Measurements from ENCODE around the gene B3GAT1. TPM values are rescaled to one million over a fixed set of nuclear protein-coding genes. Genes with fewer than 3 reads are reported as not detected.
A peak's percentile ranks its signal among the peaks of the same experiment; 100 is the strongest.

B3GAT1 gene
- total RNA-seq, 1 experiment from 2014 or later = not detected

DNA sequence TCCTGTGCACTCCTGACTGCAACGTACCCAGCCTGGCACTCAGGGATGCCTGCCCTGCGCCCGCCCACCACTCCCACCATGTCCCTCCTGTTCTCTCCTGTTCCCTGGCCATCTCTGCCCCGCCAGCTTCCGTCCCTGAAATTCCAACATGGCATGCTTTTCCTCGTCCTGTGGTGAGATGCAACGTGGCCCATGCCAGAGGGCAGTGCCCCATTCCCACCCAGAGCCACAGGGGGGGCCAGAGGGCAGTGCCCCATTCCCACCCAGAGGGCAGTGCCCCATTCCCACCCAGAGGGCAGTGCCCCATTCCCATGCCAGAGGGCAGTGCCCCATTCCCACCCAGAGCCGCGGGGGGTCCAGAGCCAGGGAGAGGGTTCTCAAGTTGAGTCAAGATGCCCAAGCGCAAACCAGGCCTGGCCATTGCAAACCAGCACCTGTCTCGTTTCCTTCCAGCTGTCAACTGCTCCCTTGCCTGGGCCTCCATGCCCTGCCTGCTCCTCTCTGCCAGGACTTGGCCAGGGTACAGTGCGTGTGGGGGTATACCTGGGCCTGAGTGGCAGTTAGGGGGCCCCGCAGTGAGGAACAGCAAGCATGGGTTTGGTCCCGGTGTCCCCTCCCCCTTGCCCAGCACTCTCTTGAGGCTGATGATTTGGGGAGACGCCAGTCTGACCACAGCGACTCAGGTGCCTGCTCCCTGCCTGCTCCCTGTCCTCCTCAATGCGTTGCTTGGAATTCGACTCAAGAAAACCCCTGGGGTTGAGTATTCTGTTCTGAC lies 14.6 kb downstream of the B3GAT1 start:
- in situ Hi-C loops (cut with HindIII; ENCODE audit: low sequenced_read_pairs) = no loop called here
- DNase-seq (ENCODE audit: low spot score) = no peak

GRCh38 chr11:134395002-134395401 lies 17.0 kb downstream of the B3GAT1 start:
- DNase-seq (ENCODE audit: low spot score) = no peak
- in situ Hi-C loops (cut with HindIII; ENCODE audit: low sequenced_read_pairs) = no loop called here

DNA sequence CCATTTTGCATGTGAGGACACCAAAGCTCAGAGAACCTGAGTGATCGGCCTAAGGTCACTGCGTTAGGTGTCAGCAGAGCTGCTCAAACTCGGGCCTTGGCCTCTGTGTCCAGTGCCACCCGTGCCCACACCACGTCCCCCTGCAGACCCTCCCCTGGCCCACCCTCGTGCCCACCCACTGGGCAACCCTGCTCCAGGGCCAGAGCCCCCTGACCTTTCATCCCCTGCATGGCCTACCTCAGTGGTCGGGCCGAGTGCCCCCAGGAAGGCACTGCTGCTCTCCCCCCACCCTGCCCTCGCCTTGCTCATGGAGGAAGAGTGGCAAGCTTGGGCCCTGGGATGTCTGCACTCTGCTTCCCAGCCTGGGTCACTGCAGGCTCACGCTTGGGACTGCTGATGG lies 17.7 kb downstream of the B3GAT1 start:
- in situ Hi-C loops (cut with HindIII; ENCODE audit: low sequenced_read_pairs) = no loop called here
- DNase-seq (ENCODE audit: low spot score) = no peak

- in situ Hi-C loops (cut with HindIII; ENCODE audit: low sequenced_read_pairs) = no loop called here
- DNase-seq (ENCODE audit: low spot score) = peak; percentile 13
These were observed 18.4 kb downstream of the B3GAT1 start for GRCh38 chr11:134393638-134394037.

- in situ Hi-C loops (cut with HindIII; ENCODE audit: low sequenced_read_pairs) = no loop called here
- DNase-seq (ENCODE audit: low spot score) = no peak
These were observed 19.0 kb downstream of the B3GAT1 start for GRCh38 chr11:134392953-134393615.

- DNase-seq (ENCODE audit: low spot score) = no peak
- in situ Hi-C loops (cut with HindIII; ENCODE audit: low sequenced_read_pairs) = no loop called here
These were observed 20.4 kb downstream of the B3GAT1 start for GRCh38 chr11:134391656-134392055.

- DNase-seq (ENCODE audit: low spot score) = no peak
- in situ Hi-C loops (cut with HindIII; ENCODE audit: low sequenced_read_pairs) = no loop called here
These were observed 21.1 kb downstream of the B3GAT1 start for GRCh38 chr11:134390706-134391569.

GRCh38 chr11:134389464-134390180 lies 22.4 kb downstream of the B3GAT1 start:
- DNase-seq (ENCODE audit: low spot score) = no peak
- in situ Hi-C loops (cut with HindIII; ENCODE audit: low sequenced_read_pairs) = no loop called here

GRCh38 chr11:134388590-134388989 lies 23.5 kb downstream of the B3GAT1 start:
- DNase-seq (ENCODE audit: low spot score) = no peak
- in situ Hi-C loops (cut with HindIII; ENCODE audit: low sequenced_read_pairs) = no loop called here

DNA sequence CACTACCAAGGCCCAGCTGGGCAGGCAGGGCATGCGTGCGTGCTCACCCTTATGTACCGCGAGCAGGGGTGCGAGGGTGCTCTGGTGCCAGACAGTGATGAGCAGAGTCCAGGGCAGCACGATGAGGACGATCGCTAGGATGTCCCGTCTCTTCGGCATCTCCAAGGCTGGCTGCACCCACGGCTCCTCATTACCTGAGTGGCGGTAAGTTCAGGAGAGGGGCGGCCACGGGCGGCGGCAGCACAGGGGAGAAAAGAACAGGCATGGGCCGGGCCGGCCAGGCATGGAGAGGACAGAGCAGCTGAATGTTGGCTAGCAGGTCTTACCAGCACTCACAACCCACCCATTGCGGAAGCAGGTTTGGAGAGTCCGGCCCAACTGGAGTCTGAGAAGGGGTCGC lies 24.5 kb downstream of the B3GAT1 start:
- in situ Hi-C loops (cut with HindIII; ENCODE audit: low sequenced_read_pairs) = no loop called here
- DNase-seq (ENCODE audit: low spot score) = no peak

DNA sequence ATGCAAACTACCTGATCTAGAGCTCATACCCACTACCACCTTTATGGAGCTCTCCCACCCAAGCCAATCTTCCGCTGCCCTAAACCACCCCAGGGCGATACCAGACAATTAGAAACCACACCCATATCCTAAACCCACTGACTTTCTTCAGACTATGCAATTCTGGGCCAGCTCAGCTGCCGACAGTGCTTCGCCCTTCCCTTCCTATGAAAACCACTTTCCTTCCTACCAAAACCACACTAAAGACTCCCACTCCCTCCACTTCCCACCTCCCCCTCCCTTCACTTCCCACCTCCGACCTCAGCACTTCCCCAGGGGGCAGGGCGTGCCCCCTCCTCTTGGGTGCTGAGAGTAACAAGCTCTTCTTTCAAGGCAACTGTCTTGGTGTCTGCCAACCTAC lies 25.1 kb downstream of the B3GAT1 start:
- in situ Hi-C loops (cut with HindIII; ENCODE audit: low sequenced_read_pairs) = no loop called here

DNA sequence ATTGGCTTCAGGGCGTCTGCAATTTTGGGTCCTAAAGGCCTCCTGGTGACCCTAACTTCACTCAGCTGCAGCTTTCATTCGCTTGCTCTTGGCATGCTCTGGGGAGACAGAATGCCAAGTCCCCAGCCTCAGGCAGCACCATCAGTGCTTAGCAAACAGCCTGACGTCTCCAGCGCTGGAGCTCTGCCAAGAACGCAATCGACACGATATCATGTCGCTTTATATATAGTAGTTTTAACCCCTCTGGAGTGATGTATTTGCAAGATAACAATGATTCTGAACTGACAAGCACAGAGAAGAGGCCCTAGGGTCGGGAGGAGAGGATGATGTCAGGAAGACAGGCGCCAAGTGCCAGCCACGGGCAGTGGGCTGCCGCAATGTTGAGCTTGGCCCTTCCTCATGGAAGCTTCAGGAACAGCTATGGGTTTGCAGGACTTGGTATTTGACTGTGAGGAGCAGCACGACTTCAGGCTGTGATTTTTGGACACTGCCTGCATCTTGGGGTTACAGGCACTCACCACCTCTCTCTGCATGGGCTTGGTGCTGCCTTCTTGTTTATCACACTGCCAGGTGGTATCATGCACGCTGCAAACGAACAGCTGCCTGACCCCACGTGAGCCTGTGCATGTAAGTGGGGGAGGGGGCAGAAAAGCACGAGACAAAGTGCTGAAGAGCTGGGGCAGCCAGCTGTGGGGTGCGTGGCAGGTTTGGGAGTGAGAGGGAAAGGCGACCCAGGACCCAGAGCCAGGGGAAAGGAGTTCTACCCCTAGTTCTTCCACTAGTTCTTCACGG lies 26.1 kb downstream of the B3GAT1 start:
- DNase-seq (ENCODE audit: low spot score) = no peak
- in situ Hi-C loops (cut with HindIII; ENCODE audit: low sequenced_read_pairs) = no loop called here

More for the DNA sequence above, 25.1 kb downstream of the B3GAT1 start:
- no peak for DNase-seq (ENCODE audit: low spot score)

DNA sequence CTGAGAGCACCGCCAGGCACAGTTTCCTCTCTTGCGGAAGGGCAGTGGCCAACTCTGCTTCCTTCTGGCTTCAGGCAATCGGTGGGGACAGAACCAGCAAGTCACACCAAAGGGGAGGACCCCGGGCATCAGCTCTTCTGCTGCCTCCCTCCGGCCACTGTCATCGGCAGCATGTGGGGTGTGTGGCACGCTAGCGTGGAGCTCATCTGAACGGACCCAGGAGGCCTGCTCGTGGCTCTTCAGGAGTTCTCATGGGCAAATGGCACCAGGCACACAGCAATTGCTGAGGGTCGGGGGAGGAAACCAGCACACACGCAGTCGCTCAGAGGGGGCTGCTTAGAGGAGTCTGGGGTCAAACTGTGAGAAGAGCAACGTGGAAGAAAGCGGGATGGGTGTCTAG lies 26.9 kb downstream of the B3GAT1 start:
- no peak for DNase-seq (ENCODE audit: low spot score)
- in situ Hi-C loops (cut with HindIII; ENCODE audit: low sequenced_read_pairs) = no loop called here

DNA sequence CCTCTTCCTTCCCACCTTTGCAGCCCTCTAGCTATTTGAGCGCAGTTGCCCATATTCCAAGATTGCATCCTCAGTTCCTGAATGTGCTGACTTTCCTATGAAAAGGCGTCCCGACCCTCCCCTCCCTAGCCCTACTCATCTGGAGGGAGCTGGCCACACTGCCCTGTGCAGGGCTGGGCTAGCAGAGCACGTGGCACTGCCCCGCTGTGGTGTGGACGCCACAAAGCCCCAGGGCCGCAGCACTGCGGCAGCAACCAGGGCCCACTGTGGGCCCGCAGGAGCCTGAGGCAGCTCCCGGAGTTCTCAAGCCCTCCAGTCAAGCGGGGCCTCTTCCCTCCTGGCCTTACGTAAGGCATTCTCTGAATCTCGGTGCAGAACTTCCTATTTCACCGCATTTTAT lies 27.6 kb downstream of the B3GAT1 start:
- no peak for DNase-seq (ENCODE audit: low spot score)
- in situ Hi-C loops (cut with HindIII; ENCODE audit: low sequenced_read_pairs) = no loop called here

- in situ Hi-C loops (cut with HindIII; ENCODE audit: low sequenced_read_pairs) = no loop called here
- no peak for DNase-seq (ENCODE audit: low spot score)
These were observed 28.3 kb downstream of the B3GAT1 start for GRCh38 chr11:134383576-134384221.

DNA sequence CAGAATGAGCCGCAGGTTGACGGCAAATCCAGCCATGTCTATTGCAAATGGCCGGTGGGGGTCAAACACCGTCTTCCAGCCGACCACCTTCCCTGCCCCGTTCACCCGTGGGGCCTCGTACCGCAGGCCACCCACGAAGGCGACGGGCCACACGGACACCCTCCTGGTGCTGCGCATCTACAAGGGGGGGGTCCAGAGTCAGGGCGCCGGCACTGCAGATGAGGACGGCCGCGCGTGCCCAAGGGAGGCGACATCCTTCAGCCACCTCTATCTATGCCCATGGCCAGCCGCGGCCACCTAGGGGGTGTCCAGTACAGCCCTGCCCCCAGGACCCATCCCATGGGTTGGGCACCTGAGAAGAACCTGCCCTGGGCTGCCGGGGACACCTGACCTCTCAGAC lies 29.2 kb downstream of the B3GAT1 start:
- in situ Hi-C loops (cut with HindIII; ENCODE audit: low sequenced_read_pairs) = no loop called here
- no peak for DNase-seq (ENCODE audit: low spot score)

- no peak for DNase-seq (ENCODE audit: low spot score)
- in situ Hi-C loops (cut with HindIII; ENCODE audit: low sequenced_read_pairs) = no loop called here
These were observed 29.8 kb downstream of the B3GAT1 start for GRCh38 chr11:134382257-134382656.

DNA sequence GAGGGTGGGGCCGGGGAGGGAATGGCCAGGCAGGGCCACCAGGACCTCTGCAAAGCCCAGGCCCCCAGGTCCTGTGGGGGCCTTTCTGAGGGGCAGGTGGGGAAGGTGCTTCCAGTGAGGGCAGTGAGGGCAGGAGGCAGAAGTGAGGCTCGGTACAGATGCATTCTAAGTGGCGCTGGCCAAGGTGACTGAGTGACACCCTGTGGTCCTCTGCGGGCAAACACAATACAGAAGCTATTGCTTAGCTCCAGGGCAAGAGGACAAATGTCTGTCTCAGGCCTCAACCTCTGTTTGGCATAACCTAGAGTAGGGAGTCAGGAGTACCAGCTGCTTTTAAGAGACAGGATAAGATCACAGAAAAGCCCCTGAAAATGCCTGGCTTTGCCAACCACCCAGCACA lies 31.3 kb downstream of the B3GAT1 start:
- no peak for DNase-seq (ENCODE audit: low spot score)
- in situ Hi-C loops (cut with HindIII; ENCODE audit: low sequenced_read_pairs) = no loop called here

Measured in G401 (cell line).